Endodermal cell (in vitro differentiated cells): Measurements from ENCODE around the gene ADGRD2. TPM values are rescaled to one million over a fixed set of nuclear protein-coding genes. Genes with fewer than 3 reads are reported as not detected.

ENCODE experiments used
- DNase-seq: peaks from one replicate; pipeline ENCODE4 v3.0.0-alpha.2; 2017
- H3K27ac ChIP-seq: 2 replicates; pipeline ENCODE4 v1.5.1; 2013; ENCODE audit warnings: mild to moderate bottlenecking, low read depth, low read length, moderate library complexity
- H3K27me3 ChIP-seq: 2 replicates; pipeline ENCODE4 v1.6.1; 2013; ENCODE audit warnings: mild to moderate bottlenecking, low read length, moderate library complexity; ENCODE audit not compliant: insufficient read depth, control insufficient read depth, poor library complexity, severe bottlenecking
- H3K36me3 ChIP-seq: 2 replicates; pipeline ENCODE4 v1.7.0; 2013; ENCODE audit warnings: mild to moderate bottlenecking, low read length, moderate library complexity; ENCODE audit not compliant: control insufficient read depth, insufficient read depth
- H3K4me1 ChIP-seq: one replicate; pipeline ENCODE4 v1.7.0; 2013; ENCODE audit warnings: low read length; ENCODE audit not compliant: control insufficient read depth, insufficient read depth
- H3K4me3 ChIP-seq: 2 replicates; pipeline ENCODE4 v1.5.1; 2013; ENCODE audit warnings: mild to moderate bottlenecking, low read length, moderate library complexity
- H3K9ac ChIP-seq: 2 replicates; pipeline ENCODE4 v1.6.1; 2013; ENCODE audit warnings: mild to moderate bottlenecking, low read length, moderate library complexity; ENCODE audit not compliant: poor library complexity, severe bottlenecking; ENCODE audit errors: extremely low read depth
- H3K9me3 ChIP-seq: 2 replicates; pipeline ENCODE4 v1.6.1; 2013; ENCODE audit warnings: mild to moderate bottlenecking, low read length, moderate library complexity; ENCODE audit not compliant: control insufficient read depth
- H3K27ac Mint-ChIP-seq: 2 replicates; pipeline ENCODE4 v1.8.0; 2020; ENCODE audit warnings: mixed read lengths
- H3K27me3 Mint-ChIP-seq: 2 replicates; pipeline ENCODE4 v1.8.0; 2021; ENCODE audit warnings: mild to moderate bottlenecking, mixed read lengths; ENCODE audit not compliant: insufficient read depth
- H3K36me3 Mint-ChIP-seq: 2 replicates; pipeline ENCODE4 v1.8.0; 2020; ENCODE audit warnings: low read depth, mixed read lengths
- H3K4me1 Mint-ChIP-seq: 2 replicates; pipeline ENCODE4 v1.8.0; 2020; ENCODE audit warnings: mixed read lengths
- H3K4me3 Mint-ChIP-seq: 2 replicates; pipeline ENCODE4 v1.8.0; 2020; ENCODE audit warnings: mild to moderate bottlenecking, moderate library complexity, mixed read lengths
- H3K9me3 Mint-ChIP-seq: 2 replicates; pipeline ENCODE4 v1.8.0; 2020; ENCODE audit warnings: mild to moderate bottlenecking, mixed read lengths
- CTCF ChIP-seq: fragments of 200-600 bp; sonication (generic); conservative IDR thresholded peaks from 2 replicates; pipeline ENCODE4 v1.5.0; 2021; ENCODE audit warnings: antibody characterized with exemption, mild to moderate bottlenecking
- WGBS, 2 experiments: methylation state at CpG; one replicate each; pipeline versions ENCODE4 v1.1.5 to v1.1.7; 2013; ENCODE audit warnings: missing lambda C conversion rate in 2 of 2, mixed read lengths in 1 of 2; ENCODE audit not compliant: insufficient coverage in 1 of 2, insufficient read length in 1 of 2; 5-methylcytosine and 5-hydroxymethylcytosine counted together
- total RNA-seq, 2 donors: library from RNA; stranded (reverse); fragmentation: NEBNext Ultra II Directional in 1 of 2; extraction: Animal tissue kit (Norgen Biotek cat#: 25700) in 1 of 2; gene quantifications; 2 replicates in 1 of 2; 3 replicates in 1 of 2; pipeline ENCODE4 v1.2.1, GENCODE V29; 2021

Gene ADGRD2
- total RNA-seq, 2 donors from 2014 or later = 0.33 to 0.40 TPM

GRCh38 chr9:124437086-124437485 lies 13.2 kb upstream of the ADGRD2 start:
- H3K27me3 Mint-ChIP-seq = peaks cover 22% of the 10 kb centered on the region
- H3K9me3 Mint-ChIP-seq = no peaks in the 10 kb centered on the region
- 87 to 100% methylated on average over 1 to 3 of the region's 3 CpGs for WGBS, 2 experiments

GRCh38 chr9:124438091-124438490 lies 12.2 kb upstream of the ADGRD2 start:
- no peaks in the 10 kb centered on the region for H3K36me3 ChIP-seq
- no peaks in the 10 kb centered on the region for H3K27me3 ChIP-seq
- peaks cover 19% of the 10 kb centered on the region for H3K27me3 Mint-ChIP-seq
- no peaks in the 10 kb centered on the region for H3K4me1 ChIP-seq
- no peak overlapping the region for H3K27ac Mint-ChIP-seq
- no peak overlapping the region for H3K4me3 Mint-ChIP-seq
- H3K4me1 Mint-ChIP-seq = no peaks in the 10 kb centered on the region
- TF ChIP-seq CTCF = no peak
- DNase-seq = no peak
- H3K4me3 ChIP-seq = no peak overlapping the region
- H3K9me3 ChIP-seq = no peaks in the 10 kb centered on the region
- H3K27ac ChIP-seq = no peak overlapping the region
- no peaks in the 10 kb centered on the region for H3K9me3 Mint-ChIP-seq
- no peaks in the 10 kb centered on the region for H3K36me3 Mint-ChIP-seq
- H3K9ac ChIP-seq = no peak overlapping the region
- WGBS, 2 experiments = 90 to 93% methylated on average over 4 to 9 of the region's 9 CpGs

More at GRCh38 chr9:124437086-124437485, 13.2 kb upstream of the ADGRD2 start:
- no peak for DNase-seq
- Mint-ChIP-seq H3K36me3 (no peaks in the 10 kb centered on the region), H3K4me3 (no peak overlapping the region), H3K27ac (no peak overlapping the region), H3K4me1 (no peaks in the 10 kb centered on the region)
- no peak overlapping the region for H3K27ac ChIP-seq
- no peaks in the 10 kb centered on the region for H3K36me3 ChIP-seq
- TF ChIP-seq CTCF = no peak
- no peak overlapping the region for H3K4me3 ChIP-seq
- no peaks in the 10 kb centered on the region for H3K4me1 ChIP-seq
- no peak overlapping the region for H3K9ac ChIP-seq
- no peaks in the 10 kb centered on the region for H3K27me3 ChIP-seq
- no peaks in the 10 kb centered on the region for H3K9me3 ChIP-seq

- H3K27me3 Mint-ChIP-seq = peaks cover 19% of the 10 kb centered on the region
- no peak overlapping the region for H3K4me3 Mint-ChIP-seq
- no peak overlapping the region for H3K9ac ChIP-seq
- H3K27ac ChIP-seq = no peak overlapping the region
- no peak overlapping the region for H3K4me3 ChIP-seq
- H3K9me3 Mint-ChIP-seq = no peaks in the 10 kb centered on the region
- no peaks in the 10 kb centered on the region for H3K4me1 Mint-ChIP-seq
- no peaks in the 10 kb centered on the region for H3K9me3 ChIP-seq
- H3K36me3 ChIP-seq = no peaks in the 10 kb centered on the region
- WGBS, 2 experiments = 75 to 100% methylated on average over 1 of the region's 1 CpG
- DNase-seq = no peak
- no peak overlapping the region for H3K27ac Mint-ChIP-seq
- no peaks in the 10 kb centered on the region for H3K27me3 ChIP-seq
- no peaks in the 10 kb centered on the region for H3K36me3 Mint-ChIP-seq
- no peak for TF ChIP-seq CTCF
- H3K4me1 ChIP-seq = no peaks in the 10 kb centered on the region
Observed at GRCh38 chr9:124439086-124439485, 11.2 kb upstream of the ADGRD2 start.
